ENCODE data around the gene CEP290.

Gene CEP290

GRCh38 chr12:88026196-88026595 lies 115.7 kb downstream of the CEP290 start:
- TF ChIP-seq SP1 (IDR thresholded peaks at IDR 0.05) (no peak), LEF1 (IDR thresholded peaks at IDR 0.05; ENCODE audit: borderline replicate concordance) (no peak), CTBP1 (IDR thresholded peaks at IDR 0.05; ENCODE audit: borderline replicate concordance) (no peak), FOXK2 (IDR thresholded peaks at IDR 0.05) (no peak), L3MBTL2 (conservative IDR thresholded peaks at IDR 0.05) (no peak), ARNT (IDR thresholded peaks at IDR 0.05) (no peak), HDGF (IDR thresholded peaks at IDR 0.05; ENCODE audit: borderline replicate concordance) (no peak), SUZ12 (IDR thresholded peaks at IDR 0.05) (no peak), BHLHE40 (IDR thresholded peaks at IDR 0.05; ENCODE audit: borderline replicate concordance) (no peak), ELF4 (IDR thresholded peaks at IDR 0.05) (no peak), NFRKB (IDR thresholded peaks at IDR 0.05) (no peak)
- ChIA-PET CTCF (no interaction called here), POLR2A (no interaction called here)
- DNase-seq (ENCODE audit: extremely low spot score) = no peak

- DNase-seq (ENCODE audit: extremely low spot score) = no peak
- CTCF ChIA-PET = no interaction called here
- POLR2A ChIA-PET = no interaction called here
- TF ChIP-seq CTBP1 (IDR thresholded peaks at IDR 0.05; ENCODE audit: borderline replicate concordance) = no peak
- no peak for TF ChIP-seq FOXK2 (IDR thresholded peaks at IDR 0.05)
- TF ChIP-seq BHLHE40 (IDR thresholded peaks at IDR 0.05; ENCODE audit: borderline replicate concordance) = no peak
- TF ChIP-seq SUZ12 (IDR thresholded peaks at IDR 0.05) = no peak
- no peak for TF ChIP-seq L3MBTL2 (conservative IDR thresholded peaks at IDR 0.05)
Measured at GRCh38 chr12:88017964-88018363, 123.9 kb downstream of the CEP290 start.

GRCh38 chr12:88015825-88016224 lies 126.1 kb downstream of the CEP290 start:
- CTCF ChIA-PET = interaction anchor here (0.7 kb wide), 1 partner anchor 701 kb away, joined by 3 read pairs; no protein-coding TSS in a partner anchor
- no peak for DNase-seq (ENCODE audit: extremely low spot score)
- TF ChIP-seq FOXK2 (IDR thresholded peaks at IDR 0.05) (no peak), PKNOX1 (IDR thresholded peaks at IDR 0.05) (no peak), SUZ12 (IDR thresholded peaks at IDR 0.05) (no peak), HDGF (IDR thresholded peaks at IDR 0.05; ENCODE audit: borderline replicate concordance) (no peak), TARDBP (IDR thresholded peaks at IDR 0.05) (no peak)
- POLR2A ChIA-PET = no interaction called here

GRCh38 chr12:88011755-88012154 lies 130.1 kb downstream of the CEP290 start:
- ChIA-PET CTCF (no interaction called here), POLR2A (no interaction called here)
- TF ChIP-seq FOXM1 (IDR thresholded peaks at IDR 0.05; ENCODE audit: borderline replicate concordance) (no peak), LEF1 (IDR thresholded peaks at IDR 0.05; ENCODE audit: borderline replicate concordance) (no peak), HDGF (IDR thresholded peaks at IDR 0.05; ENCODE audit: borderline replicate concordance) (no peak), BHLHE40 (IDR thresholded peaks at IDR 0.05; ENCODE audit: borderline replicate concordance) (no peak), CTBP1 (IDR thresholded peaks at IDR 0.05; ENCODE audit: borderline replicate concordance) (no peak)
- no peak for DNase-seq (ENCODE audit: extremely low spot score)

GRCh38 chr12:88006351-88006750 lies 135.5 kb downstream of the CEP290 start:
- CTCF ChIA-PET = interaction anchor here (0.6 kb wide), 1 partner anchor 991 kb away, joined by 3 read pairs; no protein-coding TSS in a partner anchor
- POLR2A ChIA-PET = no interaction called here

GRCh38 chr12:88001327-88001726 lies 140.6 kb downstream of the CEP290 start:
- no peak for DNase-seq (ENCODE audit: extremely low spot score)
- ChIA-PET POLR2A (no interaction called here), CTCF (no interaction called here)
- no peak for TF ChIP-seq NFRKB (IDR thresholded peaks at IDR 0.05)
- no peak for TF ChIP-seq FOXK2 (IDR thresholded peaks at IDR 0.05)
- no peak for TF ChIP-seq ZNF384 (IDR thresholded peaks at IDR 0.05)
- TF ChIP-seq FOXM1 (IDR thresholded peaks at IDR 0.05; ENCODE audit: borderline replicate concordance) = no peak
- TF ChIP-seq CTBP1 (IDR thresholded peaks at IDR 0.05; ENCODE audit: borderline replicate concordance) = no peak
- TF ChIP-seq L3MBTL2 (conservative IDR thresholded peaks at IDR 0.05) = no peak
- TF ChIP-seq ELF4 (IDR thresholded peaks at IDR 0.05) = no peak
- TF ChIP-seq TARDBP (IDR thresholded peaks at IDR 0.05) = no peak
- no peak for TF ChIP-seq FOXA1 (IDR thresholded peaks at IDR 0.05)
- TF ChIP-seq HDGF (IDR thresholded peaks at IDR 0.05; ENCODE audit: borderline replicate concordance) = no peak

More at GRCh38 chr12:88006351-88006750, 135.5 kb downstream of the CEP290 start:
- TF ChIP-seq SP1 (IDR thresholded peaks at IDR 0.05) (no peak), CTBP1 (IDR thresholded peaks at IDR 0.05; ENCODE audit: borderline replicate concordance) (no peak), LEF1 (IDR thresholded peaks at IDR 0.05; ENCODE audit: borderline replicate concordance) (no peak), ARNT (IDR thresholded peaks at IDR 0.05) (no peak), FOXK2 (IDR thresholded peaks at IDR 0.05) (no peak), PKNOX1 (IDR thresholded peaks at IDR 0.05) (no peak), HDGF (IDR thresholded peaks at IDR 0.05; ENCODE audit: borderline replicate concordance) (no peak), SUZ12 (IDR thresholded peaks at IDR 0.05) (no peak), TARDBP (IDR thresholded peaks at IDR 0.05) (no peak), FOXA1 (IDR thresholded peaks at IDR 0.05) (no peak), ZNF384 (IDR thresholded peaks at IDR 0.05) (no peak), NFRKB (IDR thresholded peaks at IDR 0.05) (no peak), FOXM1 (IDR thresholded peaks at IDR 0.05; ENCODE audit: borderline replicate concordance) (no peak)
- DNase-seq (ENCODE audit: extremely low spot score) = no peak
